Measurements from ENCODE around the gene MCOLN2.
"Not testable (repeated sequence)": the region's sequence is repeated elsewhere in the genome, so short reads cannot be mapped to it uniquely, and the experiment has no call there.

Gene MCOLN2

GRCh38 chr1:84996846-84997666 is at the start of gene MCOLN2:
MCOLN2 (minus strand) TSS chr1:84997113; CDS start chr1:84996872, 241 bp downstream.
- DNase-seq = peak; percentile 26

GRCh38 chr1:85042413-85042812 is 45.5 kb upstream of the MCOLN2 start:
- DNase-seq = no peak

GRCh38 chr1:85041793-85042192 is 44.9 kb upstream of the MCOLN2 start:
- no peak for DNase-seq

GRCh38 chr1:85033221-85033620 is 36.3 kb upstream of the MCOLN2 start:
- DNase-seq = no peak

GRCh38 chr1:85030536-85030935 is 33.6 kb upstream of the MCOLN2 start:
- no peak for DNase-seq

- DNase-seq = no peak
Measured at GRCh38 chr1:85028151-85028550, 31.2 kb upstream of the MCOLN2 start.

GRCh38 chr1:85027242-85027983 is 30.5 kb upstream of the MCOLN2 start:
- DNase-seq = no peak

GRCh38 chr1:85025940-85026339 is 29.0 kb upstream of the MCOLN2 start:
- no peak for DNase-seq

- no peak for DNase-seq
Measured at GRCh38 chr1:85024736-85025135, 27.8 kb upstream of the MCOLN2 start.

GRCh38 chr1:85022700-85023099 is 25.8 kb upstream of the MCOLN2 start:
- no peak for DNase-seq

- DNase-seq = no peak
Measured at GRCh38 chr1:85019994-85020393, 23.1 kb upstream of the MCOLN2 start.

- DNase-seq = no peak
Measured at GRCh38 chr1:85015826-85016225, 18.9 kb upstream of the MCOLN2 start.

- DNase-seq = not testable (repeated sequence)
Measured at GRCh38 chr1:85005641-85006040, 8.7 kb upstream of the MCOLN2 start.

- DNase-seq = no peak
Measured at GRCh38 chr1:85001742-85002141, 4.8 kb upstream of the MCOLN2 start.

- no peak for DNase-seq
Measured at GRCh38 chr1:84998642-84999280, 1.8 kb upstream of the MCOLN2 start.

GRCh38 chr1:84997667-84998600 is 1.0 kb upstream of the MCOLN2 start:
- DNase-seq = no peak

GRCh38 chr1:84995484-84996334 is 1.2 kb downstream of the MCOLN2 start:
- DNase-seq = no peak

- no peak for DNase-seq
Measured at GRCh38 chr1:84991097-84991920, 5.6 kb downstream of the MCOLN2 start.

GRCh38 chr1:84988588-84988987 is 8.3 kb downstream of the MCOLN2 start:
- DNase-seq = no peak

GRCh38 chr1:84986561-84986960 is 10.4 kb downstream of the MCOLN2 start:
- DNase-seq = not testable (repeated sequence)

GRCh38 chr1:84985365-84985764 is 11.5 kb downstream of the MCOLN2 start:
- no peak for DNase-seq
